IMR-90 (cell line): ENCODE data around the gene MCM3AP. TPM values are rescaled to one million over a fixed set of nuclear protein-coding genes. Genes with fewer than 3 reads are reported as not detected.

Experiments used
- ATAC-seq: fragments of 200-7000 bp; cut with Tn5 transposase; 2 replicates; pipeline ENCODE4 v1.9.1; 2020; ENCODE audit warnings: low read depth, mild to moderate bottlenecking, moderate library complexity
- BruUV-seq: library from RNA; stranded (reverse); fragments of 400-500 nt; replicated peaks from 2 replicates; lab custom pipeline; 2021; lab: Mats Ljungman, UMichigan
- CTCF ChIA-PET: fragments of 300-600 bp; formaldehyde crosslinking; extraction: SDS; loops from one replicate; lab custom pipeline; 2021; ENCODE audit warnings: antibody characterized with exemption; lab: Yijun Ruan, JAX
- POLR2A ChIA-PET: fragments of 300-600 bp; sonication (Branson Sonifier 250); formaldehyde crosslinking; loops from one replicate; lab custom pipeline; 2022; ENCODE audit warnings: antibody characterized with exemption; ENCODE audit not compliant: unreplicated experiment; lab: Charles Lee
- DNase-seq: peaks from one replicate; pipeline ENCODE4 v3.0.0; 2013
- H2AFZ ChIP-seq: replicated peaks from 2 replicates; pipeline ENCODE3; 2013; ENCODE audit warnings: low read length, mild to moderate bottlenecking; ENCODE audit not compliant: poor library complexity
- H2AK5ac ChIP-seq: 2 replicates; pipeline ENCODE4 v1.6.1; 2013; ENCODE audit warnings: low read depth, low read length, inconsistent platforms
- H2AK9ac ChIP-seq: replicated peaks from 2 replicates; pipeline ENCODE3; 2013; ENCODE audit warnings: mild to moderate bottlenecking, low read depth, low read length, moderate library complexity; ENCODE audit not compliant: poor library complexity
- H2BK120ac ChIP-seq: 2 replicates; pipeline ENCODE4 v1.6.1; 2013; ENCODE audit warnings: low read depth, low read length, inconsistent platforms
- H2BK15ac ChIP-seq: 3 replicates; pipeline ENCODE4 v1.6.1; 2013; ENCODE audit warnings: low read depth, low read length, inconsistent platforms
- H2BK20ac ChIP-seq: 2 replicates; pipeline ENCODE4 v1.6.1; 2013; ENCODE audit warnings: low read depth, mild to moderate bottlenecking, inconsistent platforms, low read length, moderate library complexity
- H2BK5ac ChIP-seq: 2 replicates; pipeline ENCODE4 v1.6.1; 2013; ENCODE audit warnings: mild to moderate bottlenecking, low read depth, low read length, inconsistent platforms; ENCODE audit not compliant: poor library complexity, severe bottlenecking
- H3K14ac ChIP-seq: replicated peaks from 2 replicates; pipeline ENCODE4 v1.6.1; 2013; ENCODE audit warnings: low read depth, low read length, inconsistent platforms
- H3K18ac ChIP-seq: 2 replicates; pipeline ENCODE4 v1.6.1; 2013; ENCODE audit warnings: low read depth, low read length, control low read depth
- H3K23ac ChIP-seq: 2 replicates; pipeline ENCODE4 v1.6.1; 2013; ENCODE audit warnings: low read depth, low read length, inconsistent platforms
- H3K27ac ChIP-seq: 2 replicates; pipeline ENCODE4 v1.5.1; 2013; ENCODE audit warnings: mild to moderate bottlenecking, control low read depth, low read length; ENCODE audit not compliant: insufficient read depth
- H3K27me3 ChIP-seq: 2 replicates; pipeline ENCODE4 v1.6.1; 2013; ENCODE audit warnings: low read length; ENCODE audit not compliant: control insufficient read depth, insufficient read depth
- H3K36me3 ChIP-seq: 2 replicates; pipeline ENCODE4 v1.6.1; 2013; ENCODE audit warnings: low read length, mixed read lengths; ENCODE audit not compliant: control insufficient read depth, insufficient read depth
- H3K4ac ChIP-seq: 2 replicates; pipeline ENCODE4 v1.6.1; 2013; ENCODE audit warnings: low read depth, low read length, inconsistent platforms
- H3K4me1 ChIP-seq: 2 replicates; pipeline ENCODE4 v1.6.1; 2013; ENCODE audit warnings: low read length, mixed read lengths; ENCODE audit not compliant: control insufficient read depth, insufficient read depth
- H3K4me2 ChIP-seq: 2 replicates; pipeline ENCODE4 v1.6.1; 2013; ENCODE audit warnings: low read depth, mild to moderate bottlenecking, control low read depth, low read length, moderate library complexity
- H3K4me3 ChIP-seq: 2 replicates; pipeline ENCODE4 v1.5.1; 2013; ENCODE audit warnings: low read depth, mild to moderate bottlenecking, control low read depth, low read length, moderate library complexity; ENCODE audit not compliant: insufficient read depth
- H3K56ac ChIP-seq: 2 replicates; pipeline ENCODE4 v1.6.1; 2013; ENCODE audit warnings: low read length, inconsistent platforms; ENCODE audit not compliant: insufficient read depth; ENCODE audit errors: extremely low read depth
- H3K79me1 ChIP-seq, 2 experiments: 2 replicates each; pipeline ENCODE4 v1.6.1; 2013; ENCODE audit warnings: low read length in 2 of 2, inconsistent platforms in 1 of 2, low read depth in 1 of 2
- H3K9ac ChIP-seq: 2 replicates; pipeline ENCODE4 v1.6.1; 2013; ENCODE audit warnings: low read depth, low read length, control low read depth
- H3K9me1 ChIP-seq: 2 replicates; pipeline ENCODE4 v1.6.1; 2013; ENCODE audit warnings: low read length, inconsistent platforms; ENCODE audit not compliant: insufficient read depth
- H3K9me3 ChIP-seq: 2 replicates; pipeline ENCODE4 v1.6.1; 2013; ENCODE audit warnings: low read length; ENCODE audit not compliant: control insufficient read depth, insufficient read depth
- H4K20me1 ChIP-seq: 2 replicates; pipeline ENCODE4 v1.6.1; 2013; ENCODE audit warnings: low read length, inconsistent platforms; ENCODE audit not compliant: insufficient read depth
- H4K5ac ChIP-seq: 2 replicates; pipeline ENCODE4 v1.6.1; 2013; ENCODE audit warnings: mild to moderate bottlenecking, low read depth, low read length, control low read depth
- H4K8ac ChIP-seq, 2 experiments: 2 replicates each; pipeline ENCODE4 v1.6.1; 2013; ENCODE audit warnings: low read depth in 2 of 2, low read length in 2 of 2, control low read depth in 1 of 2, inconsistent platforms in 1 of 2
- H4K91ac ChIP-seq: 2 replicates; pipeline ENCODE4 v1.6.1; 2013; ENCODE audit warnings: low read depth, low read length, inconsistent platforms; ENCODE audit not compliant: insufficient read depth
- ELK1 ChIP-seq: fragments of 150-350 bp; IDR thresholded peaks from 2 replicates; pipeline ENCODE4 v1.6.1; 2016; ENCODE audit warnings: low read depth, mild to moderate bottlenecking, low read length, moderate library complexity, borderline replicate concordance
- FOS ChIP-seq: fragments of 150-350 bp; IDR thresholded peaks from 2 replicates; pipeline ENCODE4 v1.6.1; 2016; ENCODE audit warnings: low read depth, low read length
- RAD21 ChIP-seq: IDR thresholded peaks from 2 replicates; pipeline ENCODE4 v1.6.1; 2012; ENCODE audit warnings: low read length, improper control_type of control experiment
- WGBS, 2 experiments: methylation state at CpG; one replicate each; pipeline versions ENCODE4 v1.1.5 to v1.1.7; 2013; ENCODE audit warnings: missing lambda C conversion rate in 2 of 2; ENCODE audit not compliant: insufficient read length in 1 of 2; ENCODE audit errors: extremely low coverage in 2 of 2; 5-methylcytosine and 5-hydroxymethylcytosine counted together
- dilution Hi-C: fragments of 300-500 bp; cut with HindIII; formaldehyde crosslinking; loops from one replicate; pipeline ENCODE4 v1.14.3; 2018; ENCODE audit warnings: low sequenced_read_pairs; ENCODE audit not compliant: unreplicated experiment
- in situ Hi-C: fragments of 300-500 bp; cut with MboI; formaldehyde crosslinking; loops from 3 replicates; pipeline ENCODE4 v1.14.3; 2019; ENCODE audit warnings: low sequenced_read_pairs, inconsistent platforms, mixed read lengths
- intact Hi-C: fragments of 100-400 bp; cut with micrococcal nuclease; formaldehyde crosslinking; loops from 2 replicates; pipeline ENCODE4 v1.10.0; 2022
- polyA plus RNA-seq, 3 experiments: library from polyadenylated mRNA; depleted of rRNA; stranded (reverse); fragments of >200 nt; gene quantifications; 2 replicates each; pipeline ENCODE4 v1.2.3, GENCODE V29; 2012; ENCODE audit warnings: low replicate concordance in 1 of 3
- total RNA-seq: library from RNA; depleted of rRNA; stranded (reverse); fragments of >200 nt; gene quantifications from 2 replicates; pipeline ENCODE4 v1.2.3, GENCODE V29; 2012

Gene MCM3AP
- total and polyA plus RNA-seq, 2 of the 4 experiments (the other 2 are of a cell fraction): 46.5 to 63.1 TPM

GRCh38 chr21:46221664-46222435 lies 63.6 kb downstream of the MCM3AP start:
- TF ChIP-seq ELK1 (no peak), RAD21 (no peak), FOS (no peak)
- Histone ChIP-seq H3K79me1 (peaks cover 12 to 58% of the 10 kb centered on the region in 2 experiments), H4K91ac (no peak overlapping the region), H3K27ac (no peak overlapping the region), H2AK5ac (no peak overlapping the region), H4K20me1 (peaks cover 27% of the 10 kb centered on the region; the same call in 1 of the 2 replicates), H3K9ac (no peak overlapping the region), H4K5ac (no peak overlapping the region), H3K14ac (no peak overlapping the region), H4K8ac (no peak overlapping the region), H2AFZ (no peak overlapping the region), H3K4me1 (peaks cover 3% of the 10 kb centered on the region; the same call in 1 of the 2 replicates), H3K36me3 (peaks cover 28% of the 10 kb centered on the region), H3K56ac (no peak overlapping the region), H2AK9ac (no peak overlapping the region), H3K18ac (no peak overlapping the region), H3K27me3 (no peaks in the 10 kb centered on the region), H2BK5ac (no peak overlapping the region), H3K4me3 (no peak overlapping the region), H3K9me3 (no peaks in the 10 kb centered on the region), H3K23ac (no peak overlapping the region), H2BK120ac (no peak overlapping the region), H2BK20ac (no peak overlapping the region), H3K4ac (no peak overlapping the region), H3K9me1 (peaks cover 3% of the 10 kb centered on the region; the same call in 1 of the 2 replicates), H3K4me2 (no peak overlapping the region), H2BK15ac (no peak overlapping the region)
- POLR2A ChIA-PET: no interaction called here
- dilution Hi-C loops (no loop called here), in situ Hi-C loops (no loop called here), intact Hi-C loops (no loop called here)
- no TSS peak for BruUV-seq
- DNase-seq (no peak), ATAC-seq (no peak)
- CTCF ChIA-PET: no interaction called here
- 91% methylated on average over 11 of the region's 16 CpGs; no CpG with 5 or more reads in 1 of the 2 experiments for WGBS, 2 experiments
